GM21723 (cell line): ENCODE data around the gene C16orf54.
"Not testable (repeated sequence)": the region's sequence is repeated elsewhere in the genome, so short reads cannot be mapped to it uniquely, and the experiment has no call there.

ENCODE experiments used
- ATAC-seq: cut with Tn5 transposase; IDR thresholded peaks from one replicate; pipeline ENCODE4 v1.9.1; 2021; ENCODE audit warnings: mild to moderate bottlenecking, moderate library complexity; ENCODE audit not compliant: unreplicated experiment

Gene C16orf54

DNA sequence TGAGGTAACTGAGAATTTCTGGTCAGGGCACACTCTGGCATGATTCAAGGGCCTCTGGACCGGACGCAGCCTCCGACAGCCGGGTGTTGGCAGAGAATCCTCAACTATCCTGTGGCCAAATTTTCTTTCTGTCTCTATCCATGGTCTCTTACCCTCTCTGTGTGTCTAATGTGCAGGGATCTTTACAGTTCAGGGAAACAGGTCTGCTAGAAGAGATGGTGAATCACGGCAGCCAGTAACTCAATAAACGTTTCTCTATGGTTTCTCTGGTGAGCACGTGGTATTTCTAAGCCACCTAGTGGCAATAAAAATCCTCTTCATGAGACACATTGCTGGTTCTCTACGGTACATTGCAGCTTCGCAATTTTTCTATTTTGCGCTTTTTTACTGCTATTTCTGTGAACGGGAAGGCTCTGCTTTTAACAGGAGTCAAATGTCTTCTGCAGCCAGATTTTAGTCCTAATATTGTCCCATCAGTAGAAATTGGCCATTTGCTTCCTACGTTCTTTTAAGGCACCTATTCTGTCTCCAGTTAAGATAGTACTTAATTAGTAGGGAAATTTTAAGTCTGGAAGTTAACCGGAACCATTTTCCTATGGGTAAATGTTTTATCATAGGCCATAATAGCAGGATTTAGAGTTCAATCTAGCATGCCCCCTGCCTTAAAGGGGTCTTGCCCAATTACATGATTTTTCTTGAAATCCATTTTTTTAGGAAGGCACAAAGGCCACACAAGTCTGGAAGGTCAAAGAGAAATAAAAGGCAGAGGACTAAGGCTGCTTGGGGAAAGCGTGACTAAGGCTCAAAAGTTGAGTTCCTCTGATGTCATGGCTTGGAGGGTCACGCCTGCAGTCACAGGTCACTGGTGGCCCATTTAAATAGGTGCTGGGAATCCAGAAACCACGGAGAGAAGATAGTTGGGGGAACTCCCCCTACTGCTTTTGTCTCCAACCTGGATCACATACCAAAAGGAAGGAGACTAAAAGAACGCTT is 35.3 kb downstream of the C16orf54 start:
- no peak for ATAC-seq

DNA sequence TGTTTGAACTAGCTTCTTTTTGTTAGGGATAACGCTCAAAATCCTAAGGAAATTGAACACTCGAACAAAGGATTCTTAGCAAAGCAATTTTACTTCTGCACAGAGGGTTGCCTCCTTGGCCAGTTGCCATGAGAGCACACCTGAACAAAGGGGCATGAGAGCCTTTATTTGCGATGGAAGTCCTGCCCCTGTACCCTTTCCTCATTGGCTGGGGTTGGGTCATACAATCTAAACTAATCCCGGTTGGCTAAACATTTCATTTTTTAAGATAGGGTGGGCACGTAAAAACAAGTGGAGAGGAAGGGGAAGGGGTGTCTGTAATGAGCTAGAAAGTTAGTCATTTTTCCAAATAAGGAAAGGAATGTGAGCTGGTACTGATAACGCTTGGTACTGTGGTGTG is 36.1 kb downstream of the C16orf54 start:
- not testable (repeated sequence) for ATAC-seq

DNA sequence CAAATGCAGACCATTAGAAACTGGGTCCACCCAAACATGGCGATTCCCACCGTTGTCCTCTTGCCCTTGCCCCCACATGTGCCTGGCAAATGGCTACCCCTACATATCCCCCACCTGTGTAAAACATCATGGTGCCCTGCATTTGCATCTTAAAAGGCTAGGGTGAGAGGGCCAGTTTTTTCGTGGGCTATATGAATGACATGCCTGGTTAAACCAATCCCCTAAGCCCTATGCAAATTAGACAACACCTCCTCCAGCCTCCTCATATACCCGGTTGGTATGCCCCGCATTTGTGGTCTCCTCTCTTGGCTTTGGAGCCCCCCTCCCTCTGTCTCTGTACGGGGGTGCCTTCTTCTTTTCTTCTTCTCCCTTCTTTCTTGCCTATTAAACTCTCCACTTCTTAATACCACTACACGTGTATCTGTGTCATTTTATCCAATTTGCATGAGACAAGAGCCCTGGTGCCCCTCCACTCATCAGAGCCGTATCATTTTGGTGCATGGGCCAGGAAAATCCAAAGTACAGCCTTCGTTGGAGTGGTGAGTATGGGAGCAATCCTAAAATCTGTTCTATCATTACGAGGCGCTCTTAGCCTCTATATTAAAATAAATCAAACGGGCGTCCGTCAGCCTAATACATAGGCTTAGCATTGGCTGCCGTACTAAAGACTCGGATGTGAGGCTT is 36.7 kb downstream of the C16orf54 start:
- no peak for ATAC-seq

DNA sequence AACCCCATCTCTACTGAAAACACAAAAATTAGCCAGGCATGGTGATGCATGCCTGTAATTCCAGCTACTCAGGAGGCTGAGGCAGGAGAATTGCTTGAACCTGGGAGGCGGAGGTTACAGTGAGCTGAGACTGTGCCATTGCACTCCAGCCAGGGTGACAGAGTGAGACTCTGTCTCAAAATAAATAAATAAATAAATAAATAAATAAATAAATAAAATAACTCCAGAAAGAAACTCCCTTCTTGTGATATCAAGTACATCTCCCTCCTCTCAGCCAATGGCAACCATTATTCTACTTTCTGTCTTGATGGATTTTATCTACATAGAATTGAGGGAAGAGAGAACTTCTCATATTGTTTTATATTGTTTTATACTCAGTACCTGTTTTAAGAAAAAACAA is 38.6 kb downstream of the C16orf54 start:
- ATAC-seq: not testable (repeated sequence)

DNA sequence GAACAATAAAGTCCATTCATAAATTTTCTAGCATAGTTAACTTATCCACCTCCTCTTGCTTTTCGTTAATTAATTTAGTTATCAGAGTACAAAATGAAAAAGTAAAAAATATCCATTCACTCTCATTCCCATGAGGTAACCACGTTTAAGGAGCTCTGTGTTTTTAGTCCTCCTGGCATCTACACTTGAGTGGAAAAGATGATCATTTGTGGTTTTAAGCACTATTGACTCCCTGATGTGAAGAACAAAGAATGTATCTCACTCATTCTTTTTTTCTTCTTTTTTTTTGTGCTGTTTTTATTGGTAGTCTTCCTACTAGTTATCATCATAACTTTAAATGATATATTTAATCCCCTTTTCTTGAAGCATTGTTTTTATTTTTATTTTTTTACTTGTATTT is 40.8 kb downstream of the C16orf54 start:
- ATAC-seq: no peak

DNA sequence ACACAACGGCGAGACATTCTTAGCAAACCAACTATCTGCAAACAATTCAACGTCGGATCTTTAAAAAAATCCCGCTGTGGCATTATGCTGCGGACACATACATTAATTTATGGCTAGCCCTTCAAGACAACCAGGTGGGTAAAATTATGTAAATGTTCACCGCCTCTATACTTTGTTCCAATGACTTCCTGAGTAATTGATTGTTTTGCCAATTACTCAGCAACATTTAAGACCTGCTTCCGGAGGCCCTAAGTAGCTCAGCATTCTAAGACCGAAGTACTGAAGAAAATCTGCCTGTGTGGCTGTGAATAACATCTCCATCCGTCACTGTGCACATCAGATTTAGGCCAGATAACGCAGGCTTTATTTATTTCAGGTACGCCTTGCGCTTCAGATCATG is 43.5 kb downstream of the C16orf54 start:
- peak; percentile 22 for ATAC-seq

DNA sequence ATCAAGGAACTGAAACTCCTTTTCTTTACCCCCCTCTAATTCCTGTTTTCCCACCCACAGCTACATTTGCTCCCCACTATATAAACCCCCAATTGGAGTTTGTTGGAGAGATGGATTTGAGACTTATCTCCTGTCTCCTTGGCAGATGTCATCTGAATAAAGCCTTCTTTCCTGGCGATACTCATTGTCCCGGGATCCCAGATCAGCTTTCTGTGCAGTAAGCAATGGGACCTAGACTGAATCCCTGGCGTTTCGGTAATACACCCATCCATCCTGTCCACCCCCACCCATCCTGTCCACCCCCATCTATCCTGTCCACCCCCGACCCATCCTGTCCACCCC is 44.6 kb downstream of the C16orf54 start:
- no peak for ATAC-seq

DNA sequence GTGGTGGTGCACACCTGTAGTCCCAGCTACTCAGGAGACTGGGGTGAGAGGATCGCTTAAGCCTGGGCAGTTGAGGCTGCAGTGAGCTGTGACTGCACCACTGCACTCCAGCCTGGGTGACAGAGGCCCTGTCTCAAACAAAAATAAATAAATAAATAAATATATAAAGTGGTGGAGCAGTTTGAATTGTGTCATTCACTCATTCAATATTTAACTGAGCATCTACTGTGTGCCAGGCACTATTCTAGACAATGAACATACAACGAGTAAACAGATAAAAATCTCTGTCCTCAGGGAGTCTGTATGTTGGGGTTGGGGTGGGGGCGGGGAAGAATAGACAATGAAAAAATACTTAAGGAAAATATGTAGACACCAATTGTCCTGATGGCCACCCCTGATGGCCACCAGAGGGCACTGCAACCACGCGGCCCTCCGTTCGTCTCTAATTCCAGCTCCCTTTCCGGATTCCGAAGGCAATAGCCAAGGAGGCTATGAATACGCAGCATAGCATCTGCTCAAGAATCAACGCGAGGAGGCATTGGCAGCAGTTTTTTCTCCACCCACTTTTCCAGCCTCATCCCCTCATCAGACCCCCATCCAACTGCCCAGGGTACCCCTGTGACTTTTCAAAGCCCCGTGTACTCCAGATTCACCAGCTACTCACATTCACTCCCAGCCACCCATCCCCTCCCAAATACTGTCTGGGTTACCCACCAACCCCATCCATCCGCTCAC is 45.4 kb downstream of the C16orf54 start:
- no peak for ATAC-seq

DNA sequence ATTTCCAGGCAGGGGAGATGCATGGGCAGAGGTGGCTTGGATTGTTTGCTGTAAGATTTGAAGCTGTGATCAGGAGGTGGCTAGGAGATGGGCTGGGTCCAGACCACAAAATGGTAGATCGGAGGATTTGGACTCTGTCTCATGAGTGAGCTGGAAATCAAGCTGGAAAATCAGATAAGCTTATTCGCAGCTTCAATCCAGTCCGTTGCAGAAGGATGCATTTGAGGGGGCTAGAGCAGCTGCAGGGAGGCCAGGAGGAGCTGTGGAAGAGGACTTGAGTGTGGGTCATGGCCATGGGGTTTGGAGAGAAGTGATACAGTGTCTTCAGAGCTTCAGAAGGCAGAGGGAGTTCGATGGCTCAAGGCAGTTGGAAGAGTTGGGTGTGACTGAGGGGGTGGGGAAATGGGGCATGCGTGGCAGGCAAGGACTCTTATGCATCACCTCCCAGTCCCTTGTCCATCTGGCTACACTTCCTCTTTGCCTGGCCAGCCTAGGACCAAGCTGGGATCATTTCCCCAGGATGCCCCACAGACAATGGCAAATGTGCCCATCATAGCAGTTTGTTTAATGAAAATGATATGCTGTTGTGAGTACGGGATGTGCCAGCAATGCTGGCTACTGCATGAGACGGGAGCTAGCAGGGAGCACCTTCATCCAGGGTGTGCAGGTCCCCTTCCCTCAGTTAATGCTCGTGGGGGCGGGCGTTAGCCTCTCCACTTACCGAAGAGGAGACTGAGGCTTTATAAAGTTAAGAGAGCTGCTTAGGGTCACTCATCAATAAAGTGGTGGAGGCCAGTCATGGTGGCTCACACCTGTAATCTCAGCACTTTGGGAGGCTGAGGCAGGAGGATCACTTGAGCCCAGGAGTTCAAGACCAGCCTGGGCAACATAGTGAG is 46.2 kb downstream of the C16orf54 start:
- no peak for ATAC-seq

DNA sequence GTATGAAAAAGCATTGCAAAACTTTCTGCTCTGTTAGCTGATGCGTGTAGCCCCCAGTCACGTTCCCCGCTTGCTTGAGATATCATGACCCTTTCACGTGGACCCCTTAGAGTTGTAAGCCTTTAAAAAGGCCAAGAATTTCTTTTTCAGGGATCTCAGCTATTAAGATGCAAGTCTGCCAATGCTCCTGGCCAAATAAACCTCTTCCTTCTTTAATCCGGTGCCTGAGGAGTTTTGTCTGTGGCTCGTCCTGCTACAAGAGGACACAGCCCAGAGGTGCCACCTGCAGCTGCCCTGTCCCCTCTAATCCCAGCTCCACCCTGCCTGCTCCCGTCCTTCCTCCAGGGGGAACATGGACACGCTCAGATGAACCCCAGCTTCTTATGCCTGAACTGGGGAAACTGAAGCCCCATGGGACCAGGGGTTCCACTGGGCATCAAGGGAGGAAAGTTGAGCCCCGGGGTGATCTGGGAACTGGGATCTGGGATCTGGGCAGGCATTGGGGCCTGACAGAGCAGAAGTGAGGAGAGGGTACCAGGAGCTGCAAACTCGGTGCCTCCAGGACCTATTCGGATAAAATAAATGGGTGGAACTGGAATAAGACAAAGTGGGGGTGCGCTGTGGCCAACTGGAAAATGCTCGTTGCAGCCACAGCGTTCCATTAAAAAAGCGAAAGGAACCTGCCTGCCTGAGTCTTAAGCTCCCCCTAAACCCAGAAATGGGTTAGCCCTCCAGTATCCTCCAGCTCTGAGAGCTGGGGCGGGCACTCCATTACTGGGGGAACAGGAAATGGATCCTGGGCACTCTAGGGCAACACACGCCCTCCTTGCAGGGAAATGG is 47.1 kb downstream of the C16orf54 start:
- no peak for ATAC-seq

DNA sequence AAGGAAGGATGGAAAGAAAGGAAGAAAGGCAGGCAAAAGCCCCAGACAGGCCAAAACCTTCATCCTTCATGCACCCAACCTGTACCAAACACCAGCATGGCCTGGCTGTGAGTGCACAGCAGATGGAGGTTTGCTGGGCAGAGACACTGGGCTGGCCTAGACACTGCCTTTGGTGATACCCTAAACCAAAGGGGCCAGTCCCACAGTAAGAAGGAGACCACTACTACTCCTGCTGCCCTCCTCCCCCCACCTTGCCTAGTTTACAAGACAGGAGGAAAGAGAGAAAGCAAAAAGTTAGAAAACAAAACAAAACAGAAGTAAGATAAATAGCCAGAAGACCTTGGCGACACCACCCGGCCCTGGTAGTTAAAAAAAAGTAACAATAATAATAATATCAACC is 47.7 kb downstream of the C16orf54 start:
- no peak for ATAC-seq

DNA sequence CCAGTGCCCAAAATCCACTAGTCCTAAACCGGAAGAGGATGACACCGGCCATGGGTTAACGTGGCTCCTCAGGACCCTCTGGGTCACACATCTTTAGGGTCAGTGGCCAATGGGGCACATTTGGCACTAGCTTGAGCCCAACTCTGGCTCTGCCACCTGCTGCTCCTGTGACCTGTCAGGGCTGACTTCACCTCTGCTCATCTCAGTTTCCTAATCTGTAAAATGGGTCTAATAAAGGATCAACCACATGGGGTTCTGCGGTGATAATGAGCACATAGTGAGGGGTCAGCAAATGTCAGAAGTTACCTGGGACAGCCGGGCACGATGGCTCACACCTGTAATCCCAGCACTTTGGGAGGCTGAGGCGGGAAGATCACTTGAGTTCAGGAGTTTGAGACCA is 48.4 kb downstream of the C16orf54 start:
- no peak for ATAC-seq

DNA sequence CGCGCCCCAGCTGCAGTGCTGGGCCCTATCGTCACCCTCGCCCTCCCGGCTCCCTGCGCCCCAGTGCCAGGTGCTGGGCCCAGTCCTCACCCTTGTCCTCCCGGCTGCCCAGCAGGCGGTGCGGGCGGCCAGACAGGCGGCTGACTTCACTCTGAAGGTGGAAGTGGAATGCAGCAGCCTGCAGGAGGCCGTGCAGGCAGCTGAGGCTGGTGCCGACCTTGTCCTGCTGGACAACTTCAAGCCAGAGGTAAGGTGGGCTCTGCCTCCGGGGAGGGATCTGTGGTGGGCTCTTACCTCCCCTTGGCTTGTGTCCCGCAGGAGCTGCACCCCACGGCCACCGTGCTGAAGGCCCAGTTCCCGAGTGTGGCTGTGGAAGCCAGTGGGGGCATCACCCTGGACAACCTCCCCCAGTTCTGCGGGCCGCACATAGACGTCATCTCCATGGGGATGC is 48.9 kb downstream of the C16orf54 start:
- ATAC-seq: no peak

DNA sequence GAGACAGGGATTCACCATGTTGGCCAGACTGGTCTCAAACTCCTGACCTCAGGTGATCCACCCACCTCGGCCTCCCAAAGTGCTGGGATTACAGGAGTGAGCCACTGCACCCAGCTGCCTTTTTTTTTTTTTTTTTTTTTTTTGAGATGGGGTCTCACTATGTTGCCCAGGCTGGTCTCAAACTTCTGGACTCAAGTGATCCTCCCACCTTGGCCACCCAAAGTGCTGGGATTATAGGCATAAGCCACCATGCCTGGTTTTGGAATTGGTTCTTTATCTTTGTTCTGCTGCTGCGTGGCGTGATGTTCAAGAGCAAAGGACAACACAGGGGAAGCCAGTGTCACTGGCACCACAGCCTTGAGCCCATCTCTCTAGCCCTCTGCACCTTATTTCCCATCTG is 50.1 kb downstream of the C16orf54 start:
- ATAC-seq: not testable (repeated sequence)

DNA sequence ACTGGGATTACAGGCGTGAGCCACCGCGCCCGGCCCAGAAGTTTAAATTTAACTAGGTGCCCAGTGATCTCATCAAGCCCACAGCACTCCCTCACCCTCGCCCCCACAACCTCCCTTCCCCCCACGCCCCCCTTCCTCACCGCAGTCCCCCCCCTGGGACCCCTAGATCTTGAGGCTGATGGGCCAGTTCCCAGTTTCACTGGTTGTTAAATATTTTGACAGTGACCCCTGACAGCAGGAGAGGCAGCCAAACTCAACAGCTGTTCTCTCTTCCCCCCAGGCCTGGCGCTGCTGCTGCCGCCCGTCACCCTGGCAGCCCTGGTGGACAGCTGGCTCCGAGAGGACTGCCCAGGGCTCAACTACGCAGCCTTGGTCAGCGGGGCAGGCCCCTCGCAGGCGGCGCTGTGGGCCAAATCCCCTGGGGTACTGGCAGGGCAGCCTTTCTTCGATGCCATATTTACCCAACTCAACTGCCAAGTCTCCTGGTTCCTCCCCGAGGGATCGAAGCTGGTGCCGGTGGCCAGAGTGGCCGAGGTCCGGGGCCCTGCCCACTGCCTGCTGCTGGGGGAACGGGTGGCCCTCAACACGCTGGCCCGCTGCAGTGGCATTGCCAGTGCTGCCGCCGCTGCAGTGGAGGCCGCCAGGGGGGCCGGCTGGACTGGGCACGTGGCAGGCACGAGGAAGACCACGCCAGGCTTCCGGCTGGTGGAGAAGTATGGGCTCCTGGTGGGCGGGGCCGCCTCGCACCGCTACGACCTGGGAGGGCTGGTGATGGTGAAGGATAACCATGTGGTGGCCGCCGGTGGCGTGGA is 51.2 kb downstream of the C16orf54 start:
- ATAC-seq: no peak

DNA sequence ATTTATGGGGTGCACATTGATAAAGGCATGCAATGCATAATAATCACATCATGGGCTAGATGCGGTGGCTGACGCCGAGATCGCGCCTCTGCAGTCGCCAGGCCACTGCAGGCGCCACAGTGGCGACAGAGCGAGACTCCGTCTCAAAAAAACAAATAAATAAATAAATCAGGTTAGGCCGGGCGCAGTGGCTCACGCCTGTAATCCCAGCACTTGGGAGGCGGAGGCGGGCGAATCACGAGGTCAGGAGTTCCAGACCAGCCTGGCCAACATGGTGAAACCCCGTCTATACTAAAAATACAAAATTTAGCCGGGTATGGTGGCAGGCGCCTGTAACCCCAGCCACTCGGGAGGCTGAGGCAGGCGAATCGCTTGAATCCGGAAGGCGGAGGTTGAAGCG is 53.2 kb downstream of the C16orf54 start:
- ATAC-seq: not testable (repeated sequence)
